Heart right ventricle (tissue), 16 donors: Measurements from ENCODE around the gene NIP7. TPM values are rescaled to one million over a fixed set of nuclear protein-coding genes. Genes with fewer than 3 reads are reported as not detected.
"Not testable (repeated sequence)": the region's sequence is repeated elsewhere in the genome, so short reads cannot be mapped to it uniquely, and the experiment has no call there.

Source experiments
- ATAC-seq, 8 donors: fragments of 200-7000 bp; cut with Tn5 transposase; one replicate each; pipeline ENCODE4 v1.9.1; 2020; ENCODE audit warnings: mild to moderate bottlenecking in 8 of 8, moderate library complexity in 8 of 8, moderate number of reproducible peaks in 1 of 8
- DNase-seq, 2 donors: peaks; one replicate each; pipeline ENCODE4 v3.0.0-alpha.2; 2020
- H3K27ac ChIP-seq, 10 donors: fragments of 200-600 bp; sonication (generic) in 2 of 10; one replicate each; pipeline versions ENCODE4 v1.5.0 to v1.8.0; 2020 to 2022; ENCODE audit warnings: mild to moderate bottlenecking in 3 of 10
- H3K27me3 ChIP-seq, 7 donors: fragments of 200-600 bp; one replicate each; pipeline ENCODE4 v1.8.0; 2021 to 2022; ENCODE audit warnings: mild to moderate bottlenecking in 2 of 7
- H3K36me3 ChIP-seq, 9 donors: fragments of 200-600 bp; sonication (generic) in 1 of 9; one replicate each; pipeline versions ENCODE4 v1.5.0 to v1.8.0; 2020 to 2022; ENCODE audit warnings: mild to moderate bottlenecking in 2 of 9
- H3K4me1 ChIP-seq, 9 donors: fragments of 200-600 bp; sonication (generic) in 1 of 9; one replicate each; pipeline versions ENCODE4 v1.5.0 to v1.8.0; 2020 to 2022; ENCODE audit warnings: mild to moderate bottlenecking in 4 of 9
- H3K4me3 ChIP-seq, 10 donors: fragments of 200-600 bp; sonication (generic) in 2 of 10; one replicate each; pipeline versions ENCODE4 v1.5.0 to v1.8.0; 2020 to 2022; ENCODE audit warnings: mild to moderate bottlenecking in 7 of 10, moderate library complexity in 2 of 10
- H3K9me3 ChIP-seq, 11 donors: fragments of 200-600 bp in 10 of 11; sonication (generic) in 2 of 11; one replicate each; pipeline versions ENCODE4 v1.5.0 to v1.8.0; 2013 to 2022; ENCODE audit warnings: mild to moderate bottlenecking in 2 of 11, control low read depth in 1 of 11, moderate library complexity in 1 of 11
- WGBS, 2 donors: extraction: QIAGEN DNeasy Blood & Tissue Kit; methylation state at CpG; one replicate each; pipeline ENCODE4 v1.1.7; 2013; ENCODE audit warnings: inconsistent platforms in 1 of 2; 5-methylcytosine and 5-hydroxymethylcytosine counted together
- intact Hi-C, 10 donors: fragments of 100-400 bp; cut with DNase I; formaldehyde crosslinking; loops; one replicate each; pipeline versions ENCODE4 v1.11.1 to v1.14.2; 2022
- long read RNA-seq, 3 donors: library from polyadenylated mRNA; unstranded; transcript quantifications; one replicate each; pipeline ENCODE4 v2.0.0, GENCODE V29; 2020 to 2021
- polyA plus RNA-seq, 2 donors: library from polyadenylated mRNA; stranded (reverse); fragments of 200-250 nt; gene quantifications; one replicate each; pipeline ENCODE4 v1.2.3, GENCODE V29; 2013
- total RNA-seq, 10 donors: library from RNA; stranded (reverse); fragmentation: NEBNext Ultra II Directional in 3 of 10; extraction: Animal tissue kit (Norgen Biotek cat#: 25700) in 3 of 10; gene quantifications; one replicate each; pipeline versions ENCODE4 v1.2.1 to v1.2.4, GENCODE V29; 2021 to 2023
- TF ChIP-seq, protein P1 (sequence below), 9 donors: fragments of 200-600 bp; sonication (generic) in 2 of 9; IDR thresholded peaks; one replicate each; pipeline versions ENCODE4 v1.5.0 to v1.8.0; 2021 to 2022; ENCODE audit warnings: antibody characterized with exemption in 9 of 9, mild to moderate bottlenecking in 5 of 9, moderate library complexity in 1 of 9
- donor health status: Arrhythmogenic right ventricular cardiomyopathy.
- donor health status: ischemic (EF 13 %, LVEDD 7.1; RV severe dilation, severe dysfunction).
- donor health status: healthy with polysubstance abuse.
- donor health status: DM: no; HTN: yes; CAD: no.
- donor health status: DM: no; HTN: no; CAD: no.
- donor health status: ischemic (EF 25% LVEDD 6.9; RV normal size, moderate dysfunction).
- donor health status: ischemic (EF 25% LVEDD 5.7; RV mildly dilated, moderate dysfunction).
- donor health status: healthy.
- donor health status: DM: yes; HTN: yes; CAD: no.
- donor health status: Ischemic cardiomyopathy.
- donor health status: ischemic (EF 35%, LVEDD 5.7; RV mildly dilated, moderate dysfunction).
- donor health status: nonischemic (EF 11% LVEDD 7.7; RV severe dilation, severe dysfunction).
- donor health status: DM: yes; HTN: yes; CAD: no.
- donor health status: PGD.
- donor health status: ischemic (EF 29% LVEDD 5.4; RV normal size, mild dysfunction).
- donor health status: nonischemic (EF 23%, LVEDD 6.1; RV moderate dilation, normal function).

NIP7 gene
- total RNA-seq (10 to 100 TPM in 1 of 10 donors, 1 to 10 TPM in 9; 6.1 to 15.8 (median 7.8) TPM), polyA plus RNA-seq (1 to 10 TPM; 8.0 to 8.2 TPM)
- long read RNA-seq, donor 1, transcript NIP7-201 (5 exons, 2,402 nt): major isoform, 8 of 9 reads
- long read RNA-seq, donor 1, partial matches to known transcripts: 0 of 9 reads
- long read RNA-seq, donor 1, other reads (novel, unspliced or antisense): 1 of 9 reads
- long read RNA-seq, donor 2, transcript NIP7-201 (5 exons, 2,402 nt): major isoform, 9 of 11 reads
- long read RNA-seq, donor 2, partial matches to known transcripts: 2 of 11 reads
- long read RNA-seq, donor 2, other reads (novel, unspliced or antisense): 0 of 11 reads
- long read RNA-seq, donor 3, transcript NIP7-201 (5 exons, 2,402 nt): major isoform, 26 of 29 reads
- long read RNA-seq, donor 3, partial matches to known transcripts: 0 of 29 reads
- long read RNA-seq, donor 3, other reads (novel, unspliced or antisense): 2 of 29 reads

DNA sequence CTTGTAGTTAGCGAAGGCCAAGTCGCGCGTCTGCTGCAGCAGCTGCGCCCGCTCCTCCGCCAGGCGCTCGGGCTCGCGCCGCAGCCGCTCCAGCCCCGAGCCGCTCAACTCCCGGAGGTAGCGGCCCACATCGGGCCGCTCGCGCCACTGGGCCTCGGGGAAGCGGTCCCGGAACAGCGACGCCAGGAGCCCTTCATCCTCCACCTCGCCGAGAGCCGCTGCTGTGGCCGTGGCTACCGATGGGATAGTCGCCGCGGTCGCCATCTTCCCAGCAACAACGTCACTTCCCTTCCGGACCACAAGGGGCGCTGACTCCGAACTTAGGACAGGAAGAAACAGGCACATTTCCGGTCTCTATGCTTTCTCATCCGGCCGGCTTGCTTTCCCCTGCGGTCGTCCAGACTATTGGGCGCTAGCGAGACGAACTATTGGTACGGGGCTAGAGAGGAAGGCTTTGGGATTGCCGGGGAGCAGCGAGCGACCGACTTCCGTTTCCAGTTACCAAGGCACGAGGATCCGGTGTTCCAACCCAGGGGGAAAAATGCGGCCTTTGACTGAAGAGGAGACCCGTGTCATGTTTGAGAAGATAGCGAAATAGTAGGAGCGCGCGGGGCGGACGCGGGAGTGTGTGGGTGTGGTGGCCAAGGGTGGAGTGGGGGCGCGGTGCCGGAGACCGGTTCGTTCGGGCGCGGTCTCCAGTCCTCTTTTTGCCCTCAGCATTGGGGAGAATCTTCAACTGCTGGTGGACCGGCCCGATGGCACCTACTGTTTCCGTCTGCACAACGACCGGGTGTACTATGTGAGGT, at the start of gene NIP7, which contains the start of gene COG8:
Gene NIP7, plus strand, starts transcription at position 484 of the 806 bp plus-strand sequence. Its CDS starts 58 bp downstream, at position 542.
Gene COG8, minus strand, starts transcription at position 276 of the 806 bp plus-strand sequence. Its CDS starts 12 bp downstream, at position 264.
- no peaks in the 10 kb centered on the region for H3K9me3 ChIP-seq
- TF ChIP-seq, protein P1, sequence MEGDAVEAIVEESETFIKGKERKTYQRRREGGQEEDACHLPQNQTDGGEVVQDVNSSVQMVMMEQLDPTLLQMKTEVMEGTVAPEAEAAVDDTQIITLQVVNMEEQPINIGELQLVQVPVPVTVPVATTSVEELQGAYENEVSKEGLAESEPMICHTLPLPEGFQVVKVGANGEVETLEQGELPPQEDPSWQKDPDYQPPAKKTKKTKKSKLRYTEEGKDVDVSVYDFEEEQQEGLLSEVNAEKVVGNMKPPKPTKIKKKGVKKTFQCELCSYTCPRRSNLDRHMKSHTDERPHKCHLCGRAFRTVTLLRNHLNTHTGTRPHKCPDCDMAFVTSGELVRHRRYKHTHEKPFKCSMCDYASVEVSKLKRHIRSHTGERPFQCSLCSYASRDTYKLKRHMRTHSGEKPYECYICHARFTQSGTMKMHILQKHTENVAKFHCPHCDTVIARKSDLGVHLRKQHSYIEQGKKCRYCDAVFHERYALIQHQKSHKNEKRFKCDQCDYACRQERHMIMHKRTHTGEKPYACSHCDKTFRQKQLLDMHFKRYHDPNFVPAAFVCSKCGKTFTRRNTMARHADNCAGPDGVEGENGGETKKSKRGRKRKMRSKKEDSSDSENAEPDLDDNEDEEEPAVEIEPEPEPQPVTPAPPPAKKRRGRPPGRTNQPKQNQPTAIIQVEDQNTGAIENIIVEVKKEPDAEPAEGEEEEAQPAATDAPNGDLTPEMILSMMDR (IDR thresholded peaks at IDR 0.05): peak; percentile 75 to 94 (median 85)
- H3K27me3 ChIP-seq: no peaks in the 10 kb centered on the region
- H3K36me3 ChIP-seq: peaks cover 0 to 64% (median 38%) of the 10 kb centered on the region in 9 donors
- 0 to 1% methylated on average over 77 of the region's 77 CpGs for WGBS, 2 donors
- peak within 1 kb of the TSS; percentile 69 to 97 (median 80) for H3K4me3 ChIP-seq
- intact Hi-C loops: loop anchor here in 2 of 10 donors (1.0 to 2.0 kb wide), 2 partner anchors 28 to 29 kb away; partner anchors contain the start of gene VPS4A (in 2 of the 2)
- peak; percentile 91 to 97 for DNase-seq
- H3K27ac ChIP-seq: peak within 1 kb of the TSS; percentile 42 to 94 (median 88)
- H3K4me1 ChIP-seq: peaks cover 0 to 38% (median 28%) of the 10 kb centered on the region in 9 donors
- ATAC-seq: peak; percentile 98 to 100 (median 99)

DNA sequence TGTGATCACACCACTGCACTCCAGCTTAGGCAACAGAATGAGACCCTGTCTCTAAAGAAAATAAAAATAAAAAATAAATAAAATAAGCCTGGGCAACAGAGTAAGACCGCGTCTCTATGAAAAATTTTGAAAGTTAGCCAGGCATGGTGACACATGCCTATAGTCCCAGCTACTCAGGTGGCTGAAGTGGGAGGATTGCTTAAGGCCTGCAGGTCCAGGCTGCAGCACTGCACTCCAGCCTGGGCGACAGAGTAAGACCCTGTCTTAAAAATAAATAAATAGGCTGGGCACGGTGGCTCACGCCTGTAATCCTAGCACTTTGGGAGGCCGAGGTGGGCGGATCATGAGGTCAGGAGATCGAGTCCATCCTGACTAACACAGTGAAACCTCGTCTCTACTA, 47.9 kb upstream of the NIP7 start:
- intact Hi-C loops: loop anchor here in 1 of 10 donors (5.0 kb wide), 1 partner anchor 399 kb away; no protein-coding TSS in a partner anchor
- H3K4me3 ChIP-seq, H3K27me3 ChIP-seq, DNase-seq, H3K27ac ChIP-seq, H3K9me3 ChIP-seq, ATAC-seq: not testable (repeated sequence)
- Histone ChIP-seq H3K36me3 (peaks cover 0 to 25% (median 0%) of the 10 kb centered on the region in 9 donors), H3K4me1 (peaks cover 0 to 10% (median 9%) of the 10 kb centered on the region in 9 donors)
- WGBS, 2 donors: 97% methylated on average over 9 of the region's 9 CpGs

DNA sequence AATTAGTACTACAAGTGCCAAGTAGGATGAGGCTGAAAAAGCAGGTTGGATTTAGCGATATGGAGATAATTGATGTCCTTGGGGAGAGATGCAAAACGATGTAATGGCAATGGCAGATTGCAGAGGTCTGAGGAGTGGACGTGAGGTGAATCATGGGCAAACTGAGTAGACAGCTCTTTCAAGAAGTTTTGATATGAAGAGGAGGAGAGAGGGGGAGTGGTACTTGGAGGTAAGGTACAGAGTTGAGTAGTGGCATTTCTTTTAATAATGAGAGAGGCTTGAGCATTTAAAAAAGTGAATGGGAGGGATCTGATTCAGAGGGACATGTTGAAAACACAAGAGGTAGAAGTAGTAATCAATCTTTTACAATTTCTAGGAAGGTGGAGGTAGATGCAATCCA, 46.2 kb upstream of the NIP7 start:
- H3K36me3 ChIP-seq: peaks cover 0 to 24% (median 0%) of the 10 kb centered on the region in 9 donors
- H3K4me3 ChIP-seq: no peak overlapping the region
- DNase-seq (no peak), ATAC-seq (no peak)
- H3K9me3 ChIP-seq: no peaks in the 10 kb centered on the region
- 54 to 66% methylated on average over 3 of the region's 3 CpGs for WGBS, 2 donors
- peaks cover 0 to under 1% (median 0%) of the 10 kb centered on the region in 9 donors for H3K4me1 ChIP-seq
- no peak overlapping the region for H3K27ac ChIP-seq
- intact Hi-C loops: loop anchor here in 1 of 10 donors (5.0 kb wide), 1 partner anchor 401 kb away; no protein-coding TSS in a partner anchor
- TF ChIP-seq, protein P1 (IDR thresholded peaks at IDR 0.05): no peak
- no peaks in the 10 kb centered on the region for H3K27me3 ChIP-seq

DNA sequence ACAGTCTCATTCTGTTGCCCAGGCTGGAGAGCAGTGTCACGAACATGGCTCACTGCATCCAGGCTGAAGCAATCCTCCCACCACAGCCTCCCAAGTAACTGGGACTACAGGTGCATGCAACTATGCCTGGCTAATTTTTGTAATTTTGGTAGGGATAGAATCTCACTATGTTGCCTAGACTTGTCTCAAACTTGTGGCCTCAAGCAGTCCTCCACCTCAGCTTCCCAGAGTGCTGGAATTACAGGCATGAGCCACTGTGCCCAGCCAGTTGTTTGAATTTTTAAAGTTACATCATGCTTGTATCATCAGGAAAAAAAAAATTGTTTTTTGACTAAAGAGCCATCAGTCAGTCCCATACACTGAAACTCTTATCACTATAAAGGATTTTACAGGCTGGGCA, 45.5 kb upstream of the NIP7 start:
- Histone ChIP-seq H3K27ac (no peak overlapping the region), H3K36me3 (peaks cover 0 to 19% (median 0%) of the 10 kb centered on the region in 9 donors), H3K4me3 (no peak overlapping the region), H3K4me1 (peaks cover 0 to 6% (median 0%) of the 10 kb centered on the region in 9 donors), H3K27me3 (no peaks in the 10 kb centered on the region), H3K9me3 (no peaks in the 10 kb centered on the region)
- DNase-seq (no peak), ATAC-seq (no peak)
- TF ChIP-seq, protein P1 (IDR thresholded peaks at IDR 0.05): no peak
- intact Hi-C loops: loop anchor here in 1 of 10 donors (5.0 kb wide), 1 partner anchor 402 kb away; no protein-coding TSS in a partner anchor
- WGBS, 2 donors: 96 to 100% methylated on average over 1 of the region's 1 CpG

DNA sequence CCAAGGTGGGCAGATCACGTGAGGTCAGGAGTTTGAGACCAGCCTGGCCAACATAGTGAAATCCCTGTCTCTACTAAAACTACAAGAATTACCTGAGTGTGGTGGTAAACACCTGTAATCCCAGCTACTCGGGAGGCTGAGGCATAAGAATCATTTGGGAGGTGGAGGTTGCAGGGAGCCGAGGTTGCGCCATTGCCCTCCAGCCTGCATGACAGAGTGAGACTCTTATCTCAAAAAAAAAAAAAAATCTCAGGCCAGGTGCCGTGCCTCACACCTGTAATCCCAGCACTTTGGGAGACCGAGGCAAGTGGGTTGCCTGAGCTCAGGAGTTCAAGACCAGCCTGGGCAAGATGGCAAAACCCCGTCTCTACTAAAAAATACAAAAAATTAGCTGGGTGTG, 42.8 kb upstream of the NIP7 start:
- Histone ChIP-seq H3K4me1 (peaks cover 0 to 10% (median 0%) of the 10 kb centered on the region in 9 donors), H3K36me3 (peaks cover 0 to 43% (median 12%) of the 10 kb centered on the region in 9 donors)
- ATAC-seq, H3K9me3 ChIP-seq, DNase-seq, H3K27ac ChIP-seq, intact Hi-C loops, H3K27me3 ChIP-seq, H3K4me3 ChIP-seq: not testable (repeated sequence)
- 99 to 100% methylated on average over 7 of the region's 7 CpGs for WGBS, 2 donors
